ENCODE results near the gene ZNF681.
"Not testable (repeated sequence)": the region's sequence is repeated elsewhere in the genome, so short reads cannot be mapped to it uniquely, and the experiment has no call there.

Gene ZNF681

GRCh38 chr19:23762548-23762883 lies 3.8 kb upstream of the ZNF681 start:
- in situ Hi-C loops (cut with MboI; ENCODE audit: low sequenced_read_pairs, unreplicated experiment): no loop called here
- no peak for DNase-seq (ENCODE audit: low spot score)
- no peak for TF ChIP-seq CTCF (IDR thresholded peaks at IDR 0.05; ENCODE audit: borderline replicate concordance, control extremely low read depth, extremely low read depth, insufficient read depth, missing control alignments)

GRCh38 chr19:23760326-23760725 lies 1.6 kb upstream of the ZNF681 start:
- DNase-seq (ENCODE audit: low spot score); in situ Hi-C loops (cut with MboI; ENCODE audit: low sequenced_read_pairs, unreplicated experiment): not testable (repeated sequence)

- not testable (repeated sequence) for DNase-seq (ENCODE audit: low spot score)
Observed at GRCh38 chr19:23743633-23744232, 15.0 kb downstream of the ZNF681 start.

GRCh38 chr19:23730729-23731465 lies 27.8 kb downstream of the ZNF681 start:
- DNase-seq (ENCODE audit: low spot score); in situ Hi-C loops (cut with MboI; ENCODE audit: low sequenced_read_pairs, unreplicated experiment): not testable (repeated sequence)

More at GRCh38 chr19:23743633-23744232, 15.0 kb downstream of the ZNF681 start:
- in situ Hi-C loops (cut with MboI; ENCODE audit: low sequenced_read_pairs, unreplicated experiment): not testable (repeated sequence)

- DNase-seq (ENCODE audit: low spot score); in situ Hi-C loops (cut with MboI; ENCODE audit: low sequenced_read_pairs, unreplicated experiment): not testable (repeated sequence)
Observed at GRCh38 chr19:23724161-23724560, 34.5 kb downstream of the ZNF681 start.

GRCh38 chr19:23718802-23719201 lies 39.9 kb downstream of the ZNF681 start:
- in situ Hi-C loops (cut with MboI; ENCODE audit: low sequenced_read_pairs, unreplicated experiment): no loop called here
- no peak for DNase-seq (ENCODE audit: low spot score)
- no peak for TF ChIP-seq CTCF (IDR thresholded peaks at IDR 0.05; ENCODE audit: borderline replicate concordance, control extremely low read depth, extremely low read depth, insufficient read depth, missing control alignments)

- no peak for DNase-seq (ENCODE audit: low spot score)
- in situ Hi-C loops (cut with MboI; ENCODE audit: low sequenced_read_pairs, unreplicated experiment): no loop called here
- TF ChIP-seq CTCF (IDR thresholded peaks at IDR 0.05; ENCODE audit: borderline replicate concordance, control extremely low read depth, extremely low read depth, insufficient read depth, missing control alignments): no peak
Observed at GRCh38 chr19:23716792-23717191, 41.9 kb downstream of the ZNF681 start.

GRCh38 chr19:23709347-23709746 lies 49.3 kb downstream of the ZNF681 start:
- in situ Hi-C loops (cut with MboI; ENCODE audit: low sequenced_read_pairs, unreplicated experiment): no loop called here
- no peak for DNase-seq (ENCODE audit: low spot score)
- no peak for TF ChIP-seq CTCF (IDR thresholded peaks at IDR 0.05; ENCODE audit: borderline replicate concordance, control extremely low read depth, extremely low read depth, insufficient read depth, missing control alignments)

GRCh38 chr19:23706657-23707056 lies 52.0 kb downstream of the ZNF681 start:
- in situ Hi-C loops (cut with MboI; ENCODE audit: low sequenced_read_pairs, unreplicated experiment): no loop called here
- DNase-seq (ENCODE audit: low spot score): no peak
- no peak for TF ChIP-seq CTCF (IDR thresholded peaks at IDR 0.05; ENCODE audit: borderline replicate concordance, control extremely low read depth, extremely low read depth, insufficient read depth, missing control alignments)

Data from GM13976 (cell line).